H1 (cell line): Measurements from ENCODE around the gene MCM9. TPM values are rescaled to one million over a fixed set of nuclear protein-coding genes. Genes with fewer than 3 reads are reported as not detected.

Experiments used
- CTCF ChIA-PET: fragments of 300-600 bp; sonication (Branson Sonifier 250); formaldehyde crosslinking; loops from one replicate; lab custom pipeline; 2021; ENCODE audit not compliant: partially characterized antibody; lab: Charles Lee
- POLR2A ChIA-PET: fragments of 300-600 bp; sonication (Branson Sonifier 250); formaldehyde crosslinking; loops from one replicate; lab custom pipeline; 2021; ENCODE audit warnings: inconsistent platforms; ENCODE audit not compliant: partially characterized antibody; lab: Charles Lee
- DNase-seq, 2 experiments: peaks; one replicate each; pipeline versions ENCODE4 v3.0.0 to v3.0.0-alpha.2; 2010 to 2022; ENCODE audit warnings: low spot score in 2 of 2, low read depth in 1 of 2, mixed read lengths in 1 of 2
- FAIRE-seq: peaks from 2 replicates; lab custom pipeline; 2011; peaks lifted over from hg19 to GRCh38; lab: Jason Lieb, UNC
- H2AFZ ChIP-seq: 2 replicates; pipeline ENCODE4 v1.8.1; 2012; ENCODE audit warnings: low read length, inconsistent platforms
- H2AK5ac ChIP-seq: 2 replicates; pipeline ENCODE4 v1.6.1; 2013; ENCODE audit warnings: low read depth, low read length
- H2BK120ac ChIP-seq: replicated peaks from 2 replicates; pipeline ENCODE3; 2013; ENCODE audit warnings: low read depth, low read length, inconsistent platforms
- H2BK12ac ChIP-seq: 2 replicates; pipeline ENCODE4 v1.6.1; 2013; ENCODE audit warnings: low read depth, low read length
- H2BK15ac ChIP-seq: 2 replicates; pipeline ENCODE4 v1.6.1; 2013; ENCODE audit warnings: low read length
- H2BK20ac ChIP-seq: 2 replicates; pipeline ENCODE4 v1.6.1; 2013; ENCODE audit warnings: low read length
- H2BK5ac ChIP-seq: 2 replicates; pipeline ENCODE4 v1.6.1; 2013; ENCODE audit warnings: low read depth, low read length
- H3K14ac ChIP-seq: 2 replicates; pipeline ENCODE4 v1.6.1; 2013; ENCODE audit warnings: inconsistent platforms; ENCODE audit not compliant: insufficient read length
- H3K18ac ChIP-seq: 2 replicates; pipeline ENCODE4 v1.6.1; 2013; ENCODE audit warnings: low read length; ENCODE audit errors: extremely low read depth
- H3K23ac ChIP-seq: 2 replicates; pipeline ENCODE4 v1.6.1; 2013; ENCODE audit warnings: inconsistent platforms; ENCODE audit not compliant: insufficient read length
- H3K23me2 ChIP-seq: 2 replicates; pipeline ENCODE4 v1.6.1; 2013; ENCODE audit warnings: low read depth, low read length
- H3K27ac ChIP-seq: 2 replicates; pipeline ENCODE4 v1.6.1; 2011; ENCODE audit warnings: low read depth, low read length, inconsistent platforms
- H3K27me3 ChIP-seq, 4 experiments: replicated peaks in 1 of 4; 1 replicate in 1 of 4; 2 replicates in 3 of 4; pipeline versions ENCODE4 v1.6.1 to v1.8.1; 2011 to 2013; ENCODE audit warnings: low read length in 3 of 4, mild to moderate bottlenecking in 3 of 4, inconsistent platforms in 2 of 4, mixed read lengths in 2 of 4, moderate library complexity in 1 of 4; ENCODE audit not compliant: control insufficient read depth in 3 of 4, insufficient read depth in 3 of 4; ENCODE audit errors: extremely low read depth in 1 of 4
- H3K36me3 ChIP-seq, 4 experiments: 2 replicates each; pipeline versions ENCODE4 v1.6.1 to v1.8.1; 2011 to 2013; ENCODE audit warnings: mild to moderate bottlenecking in 4 of 4, low read length in 3 of 4, moderate library complexity in 2 of 4, control low read depth in 1 of 4, inconsistent platforms in 1 of 4; ENCODE audit not compliant: insufficient read depth in 4 of 4, control insufficient read depth in 2 of 4
- H3K4ac ChIP-seq: replicated peaks from 2 replicates; pipeline ENCODE3; 2013; ENCODE audit warnings: low read length, low read depth, mixed read lengths, inconsistent platforms; ENCODE audit not compliant: insufficient read length
- H3K4me1 ChIP-seq, 4 experiments: replicated peaks in 1 of 4; 1 replicate in 1 of 4; 2 replicates in 3 of 4; pipeline versions ENCODE4 v1.6.1 to v1.8.1; 2011 to 2013; ENCODE audit warnings: low read length in 3 of 4, inconsistent platforms in 2 of 4, mixed read lengths in 1 of 4; ENCODE audit not compliant: insufficient read depth in 4 of 4, control insufficient read depth in 3 of 4
- H3K4me2 ChIP-seq, 2 experiments: 2 replicates each; pipeline versions ENCODE4 v1.6.1 to v1.8.1; 2011 to 2013; ENCODE audit warnings: low read depth in 2 of 2, low read length in 2 of 2, control low read depth in 1 of 2, inconsistent platforms in 1 of 2, mild to moderate bottlenecking in 1 of 2; ENCODE audit not compliant: insufficient read depth in 1 of 2
- H3K4me3 ChIP-seq, 4 experiments: fragments of 200-600, 300-600 bp in 1 of 4; sonication (generic), shearing (Covaris generic), sonication (Bioruptor Twin) in 1 of 4; 2 replicates each; pipeline versions ENCODE4 v1.5.1 to v1.8.1; 2011 to 2016; ENCODE audit warnings: low read length in 4 of 4, low read depth in 3 of 4, control low read depth in 2 of 4, inconsistent platforms in 2 of 4, mild to moderate bottlenecking in 2 of 4, mixed read lengths in 1 of 4, moderate library complexity in 1 of 4; ENCODE audit not compliant: insufficient read depth in 2 of 4; ENCODE audit errors: extremely low read depth in 1 of 4
- H3K56ac ChIP-seq: replicated peaks from 2 replicates; pipeline ENCODE3; 2013; ENCODE audit warnings: low read depth, mild to moderate bottlenecking, mixed read lengths, low read length, inconsistent platforms; ENCODE audit not compliant: insufficient read length
- H3K79me1 ChIP-seq: 2 replicates; pipeline ENCODE4 v1.6.1; 2013; ENCODE audit warnings: low read depth, low read length, control low read depth
- H3K79me2 ChIP-seq, 2 experiments: 2 replicates each; pipeline versions ENCODE4 v1.6.1 to v1.8.1; 2012 to 2013; ENCODE audit warnings: low read length in 2 of 2, mild to moderate bottlenecking in 2 of 2, inconsistent platforms in 1 of 2; ENCODE audit not compliant: insufficient read depth in 2 of 2, control insufficient read depth in 1 of 2
- H3K9ac ChIP-seq, 4 experiments: replicated peaks in 1 of 4; 1 replicate in 1 of 4; 2 replicates in 3 of 4; pipeline versions ENCODE4 v1.6.1 to v1.8.1; 2011 to 2013; ENCODE audit warnings: low read depth in 3 of 4, low read length in 3 of 4, control low read depth in 2 of 4, mild to moderate bottlenecking in 2 of 4, moderate library complexity in 2 of 4, inconsistent platforms in 1 of 4; ENCODE audit errors: extremely low read depth in 1 of 4
- H3K9me3 ChIP-seq, 2 experiments: 2 replicates each; pipeline versions ENCODE4 v1.6.1 to v1.8.1; 2012 to 2013; ENCODE audit warnings: mild to moderate bottlenecking in 2 of 2, moderate library complexity in 2 of 2, control low read depth in 1 of 2, inconsistent platforms in 1 of 2, low read depth in 1 of 2, low read length in 1 of 2, mixed read lengths in 1 of 2; ENCODE audit not compliant: insufficient read depth in 2 of 2
- H4K20me1 ChIP-seq, 2 experiments: replicated peaks in 1 of 2; 2 replicates each; pipeline versions ENCODE3 to v1.8.1; 2011 to 2013; ENCODE audit warnings: inconsistent platforms in 2 of 2, low read length in 2 of 2, mild to moderate bottlenecking in 1 of 2; ENCODE audit not compliant: insufficient read depth in 2 of 2, control insufficient read depth in 1 of 2
- H4K5ac ChIP-seq: 2 replicates; pipeline ENCODE4 v1.6.1; 2013; ENCODE audit warnings: low read length, low read depth, mixed read lengths, inconsistent platforms; ENCODE audit not compliant: insufficient read length
- H4K8ac ChIP-seq: 2 replicates; pipeline ENCODE4 v1.8.0; 2013; ENCODE audit warnings: mild to moderate bottlenecking, moderate library complexity, low read length, inconsistent platforms; ENCODE audit not compliant: insufficient read depth; ENCODE audit errors: extremely low read depth
- H4K91ac ChIP-seq: replicated peaks from 2 replicates; pipeline ENCODE3; 2013; ENCODE audit warnings: low read length, mixed read lengths, inconsistent platforms; ENCODE audit not compliant: insufficient read length
- CBX5 ChIP-seq: fragments of 300-800, 300-1000 bp; sonication (generic); IDR thresholded peaks from 2 replicates; pipeline ENCODE4 v1.7.1; 2016; ENCODE audit warnings: antibody characterized with exemption, low read length, low read depth
- CBX8 ChIP-seq: fragments of 300-800, 300-1000 bp; sonication (generic); IDR thresholded peaks from 2 replicates; pipeline ENCODE4 v1.7.1; 2016; ENCODE audit warnings: low read depth, low read length, borderline replicate concordance
- KDM5A ChIP-seq: fragments of 200-600 bp; IDR thresholded peaks from 2 replicates; pipeline ENCODE4 v1.7.1; 2012; ENCODE audit warnings: mild to moderate bottlenecking, low read length, inconsistent platforms, mixed read lengths
- RAD21 ChIP-seq, 2 experiments: IDR thresholded peaks in 1 of 2; conservative IDR thresholded peaks in 1 of 2; 2 replicates each; pipeline ENCODE4 v1.6.1; 2011; ENCODE audit warnings: low read depth in 2 of 2, low read length in 2 of 2, improper control_type of control experiment in 1 of 2, inconsistent platforms in 1 of 2, mild to moderate bottlenecking in 1 of 2, moderate library complexity in 1 of 2
- WGBS, 2 experiments: shearing (Covaris generic) in 1 of 2; methylation state at CpG; one replicate each; pipeline versions ENCODE4 v1.1.6 to v1.1.7; 2013 to 2015; ENCODE audit warnings: low lambda C conversion rate in 2 of 2, mixed read lengths in 2 of 2, inconsistent platforms in 1 of 2, low coverage in 1 of 2, missing lambda C conversion rate in 1 of 2; ENCODE audit not compliant: insufficient replicate concordance in 2 of 2, insufficient coverage in 1 of 2, insufficient read length in 1 of 2; ENCODE audit errors: extremely low coverage in 1 of 2, missing lambda C conversion rate in 1 of 2; 5-methylcytosine and 5-hydroxymethylcytosine counted together
- polyA plus RNA-seq, 7 experiments: library from polyadenylated mRNA; depleted of rRNA in 3 of 7; stranded (reverse) in 5 of 7; unstranded in 2 of 7; fragments of >200 nt in 5 of 7; fragments of 200-250 nt in 2 of 7; gene quantifications; 1 replicate in 5 of 7; 2 replicates in 1 of 7; 4 replicates in 1 of 7; pipeline versions ENCODE4 v1.2.1 to v1.2.3, GENCODE V29; 2011 to 2013; ENCODE audit warnings: missing spikeins in 2 of 7, mixed read lengths in 2 of 7
- total RNA-seq: library from RNA; stranded (reverse); fragmentation: NEBNext Ultra II Directional; extraction: Animal tissue kit (Norgen Biotek cat#: 25700); gene quantifications from 2 replicates; pipeline ENCODE4 v1.2.1, GENCODE V29; 2021

MCM9 gene
- total and polyA plus RNA-seq, 2 of the 8 experiments (the other 6 are each of a cell fraction or from before 2014, with no cell fraction given), result 3.7 to 11.4 TPM

- Histone ChIP-seq H4K20me1 (no peaks in the 10 kb centered on the region), H4K5ac (no peak overlapping the region), H2BK20ac (no peak overlapping the region), H3K18ac (no peak overlapping the region), H3K36me3 (no peaks in the 10 kb centered on the region), H3K79me2 (no peaks in the 10 kb centered on the region), H4K8ac (no peak overlapping the region), H3K4me3 (no peak overlapping the region), H3K56ac (no peak overlapping the region), H3K23ac (no peak overlapping the region), H3K9ac (no peak overlapping the region), H3K23me2 (no peaks in the 10 kb centered on the region), H2BK12ac (no peak overlapping the region), H3K9me3 (no peaks in the 10 kb centered on the region), H2AK5ac (no peak overlapping the region), H2BK15ac (no peak overlapping the region), H2BK120ac (no peak overlapping the region), H2BK5ac (no peak overlapping the region), H3K27ac (no peak overlapping the region), H3K79me1 (no peaks in the 10 kb centered on the region), H3K4me1 (no peaks in the 10 kb centered on the region), H3K14ac (no peak overlapping the region), H3K4ac (no peak overlapping the region), H4K91ac (no peak overlapping the region), H3K4me2 (no peak overlapping the region), H2AFZ (no peak overlapping the region), H3K27me3 (no peaks in the 10 kb centered on the region)
- FAIRE-seq (no peak), DNase-seq (no peak)
- POLR2A ChIA-PET, result no interaction called here
- TF ChIP-seq RAD21 (IDR thresholded peaks at IDR 0.05 in 1 of 2, conservative IDR thresholded peaks at IDR 0.05 in 1 of 2; ENCODE audit: low read depth in 2 of 2, low read length in 2 of 2) (no peak), KDM5A (no peak), CBX5 (no peak), CBX8 (no peak)
- CTCF ChIA-PET, result interaction anchor here (0.5 to 5.8 kb wide), 5 partner anchors 13 to 245 kb away, joined by 3 to 75 read pairs (median 4); no protein-coding TSS in a partner anchor
- 88% methylated on average over 2 of the region's 2 CpGs; no CpG with 5 or more reads in 1 of the 2 experiments for WGBS, 2 experiments
Observed at GRCh38 chr6:118965843-118966370, 30.9 kb upstream of the MCM9 start.
